GM12891 (cell line): ENCODE results near the gene ZRANB2.

ENCODE experiments used
- POLR2AphosphoS5 ChIP-seq: IDR thresholded peaks from 2 replicates; pipeline ENCODE4 v1.6.1; 2011; ENCODE audit warnings: low read depth, low read length, control low read depth
- SPI1 ChIP-seq: IDR thresholded peaks from 2 replicates; pipeline ENCODE4 v1.6.1; 2011; ENCODE audit warnings: low read depth, low read length, control low read depth

DNA sequence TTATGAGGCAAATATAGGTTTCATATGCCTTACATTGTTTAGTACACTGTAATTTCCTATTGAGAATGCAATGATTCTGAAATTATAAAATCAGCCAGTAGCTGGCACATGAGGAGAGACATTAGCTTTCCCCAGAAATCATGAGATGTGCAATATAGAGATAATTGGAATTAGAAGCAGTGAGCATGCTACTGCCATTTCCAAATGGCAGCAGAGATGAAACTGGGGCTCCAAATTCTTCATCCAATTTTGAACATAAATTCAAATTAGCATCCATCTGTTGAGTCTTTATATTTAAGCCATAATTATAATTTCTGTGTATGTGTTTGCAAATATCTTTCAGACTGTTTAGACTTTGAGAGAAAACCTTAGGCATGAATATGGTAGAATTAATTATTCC, 62.0 kb downstream of the ZRANB2 start:
- TF ChIP-seq POLR2AphosphoS5 (no peak), SPI1 (no peak)
